NCI-H2029 treated with DMSO at 0.1 percent for 48 hours (cell line): ENCODE results near the gene RHBDL1.

Experiments used
- DNase-seq: peaks from one replicate; lab custom pipeline; 2025; lab: John Stamatoyannopoulos, UW

The RHBDL1 gene

DNA sequence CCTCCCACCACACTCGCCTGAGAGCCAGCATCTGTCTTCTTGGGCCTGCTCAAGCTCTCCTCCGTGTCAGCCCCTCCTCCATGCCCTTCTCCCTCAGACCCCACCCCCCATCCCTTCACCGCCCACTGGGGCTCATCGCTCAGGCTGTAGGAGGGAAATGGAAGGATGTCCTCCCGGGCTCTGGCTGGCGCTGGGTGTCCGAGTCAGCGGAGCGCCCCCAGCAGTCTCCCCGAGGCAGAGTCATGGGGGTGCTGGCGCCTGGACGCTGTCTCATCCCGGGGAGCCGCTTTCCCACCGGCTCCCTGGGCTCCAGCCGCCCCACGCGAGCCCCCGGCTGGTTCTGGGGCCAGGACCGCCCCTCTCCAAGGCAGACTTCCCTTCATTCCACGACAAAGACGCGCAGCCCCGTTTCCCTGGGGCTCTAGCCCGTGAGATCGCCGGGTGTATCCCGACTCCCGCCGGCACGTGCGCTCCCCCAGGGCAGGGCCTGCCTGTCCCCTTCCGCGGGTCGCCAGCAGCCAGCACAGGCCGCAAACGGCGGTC is 45.0 kb downstream of the RHBDL1 start:
- DNase-seq, result no peak

DNA sequence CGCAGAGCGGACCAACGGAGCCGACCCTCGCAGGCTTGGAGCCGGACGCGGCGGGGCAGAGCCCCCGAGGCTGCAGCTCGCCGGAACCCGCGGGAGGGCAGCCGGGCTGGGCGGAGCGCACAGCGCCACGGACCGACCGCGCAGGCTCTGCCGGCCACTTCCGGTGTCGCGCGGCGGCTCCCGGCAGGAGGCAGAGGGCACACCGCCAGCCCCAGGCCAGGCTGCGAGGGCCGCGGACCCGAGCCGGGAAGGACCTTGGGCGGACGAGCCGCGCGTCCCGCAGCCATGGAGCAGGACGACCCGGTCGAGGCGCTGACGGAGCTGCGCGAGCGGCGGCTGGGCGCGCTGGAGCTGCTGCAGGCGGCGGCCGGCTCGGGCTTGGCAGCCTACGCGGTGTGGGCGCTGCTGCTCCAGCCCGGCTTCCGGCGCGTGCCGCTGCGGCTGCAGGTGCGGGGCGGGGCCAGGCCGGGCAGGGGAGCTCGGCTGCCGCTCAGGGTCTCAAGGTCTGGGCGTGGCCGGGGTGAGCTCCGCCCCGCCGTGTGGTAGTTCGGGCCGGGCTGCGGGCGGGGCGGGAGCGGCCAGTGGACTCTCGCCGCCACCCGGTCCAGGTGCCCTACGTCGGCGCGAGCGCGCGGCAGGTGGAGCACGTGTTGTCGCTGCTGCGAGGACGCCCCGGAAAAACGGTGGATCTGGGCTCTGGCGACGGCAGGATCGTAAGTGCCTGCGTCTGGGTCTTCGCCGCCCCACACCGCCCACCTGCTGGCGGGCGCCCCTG is 45.7 kb downstream of the RHBDL1 start, which contains the start of gene ANTKMT:
Gene ANTKMT, plus strand, starts transcription at position 157 of the 775 bp plus-strand sequence. Its CDS starts 129 bp downstream, at position 286.
- peak; percentile 30 for DNase-seq

GRCh38 chr16:721765-722540 is 46.5 kb downstream of the RHBDL1 start:
- DNase-seq, result no peak

- no peak for DNase-seq
Observed at GRCh38 chr16:722835-723633, 47.6 kb downstream of the RHBDL1 start.

DNA sequence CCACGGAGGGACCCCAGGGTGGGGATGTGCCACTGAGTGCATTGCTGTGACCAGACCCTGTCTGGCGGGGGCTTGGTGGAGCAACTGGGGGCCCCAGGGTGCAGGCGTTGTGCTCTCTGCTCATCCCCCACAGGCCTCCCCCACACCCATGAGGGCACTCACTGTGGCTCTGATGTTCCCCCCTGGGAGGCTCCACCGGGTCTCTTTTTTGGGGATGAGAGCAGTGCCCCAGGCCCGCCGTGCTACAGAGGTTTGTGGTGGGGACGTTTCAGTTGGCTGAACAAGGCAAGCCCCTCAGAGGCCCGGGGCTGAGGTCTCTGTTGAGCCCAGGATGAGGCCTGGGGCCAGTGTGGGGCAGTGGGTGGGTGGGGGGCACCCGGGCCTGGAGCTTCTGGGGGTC is 48.2 kb downstream of the RHBDL1 start:
- no peak for DNase-seq

GRCh38 chr16:724188-725040 is 48.9 kb downstream of the RHBDL1 start:
- no peak for DNase-seq

GRCh38 chr16:725041-725376 is 49.5 kb downstream of the RHBDL1 start:
- DNase-seq, result no peak

- no peak for DNase-seq
Observed at GRCh38 chr16:725463-726187, 50.2 kb downstream of the RHBDL1 start.

GRCh38 chr16:726188-726437 is 50.6 kb downstream of the RHBDL1 start:
- DNase-seq, result no peak

GRCh38 chr16:726438-727290 is 51.2 kb downstream of the RHBDL1 start, which contains the start of the genes CCDC78 and HAGHL:
Gene CCDC78 (minus strand): TSS chr16:726443. CDS start chr16:726367, 76 bp downstream.
Gene HAGHL (plus strand): TSS chr16:727106. CDS start chr16:727510, 404 bp downstream.
- DNase-seq, result no peak

DNA sequence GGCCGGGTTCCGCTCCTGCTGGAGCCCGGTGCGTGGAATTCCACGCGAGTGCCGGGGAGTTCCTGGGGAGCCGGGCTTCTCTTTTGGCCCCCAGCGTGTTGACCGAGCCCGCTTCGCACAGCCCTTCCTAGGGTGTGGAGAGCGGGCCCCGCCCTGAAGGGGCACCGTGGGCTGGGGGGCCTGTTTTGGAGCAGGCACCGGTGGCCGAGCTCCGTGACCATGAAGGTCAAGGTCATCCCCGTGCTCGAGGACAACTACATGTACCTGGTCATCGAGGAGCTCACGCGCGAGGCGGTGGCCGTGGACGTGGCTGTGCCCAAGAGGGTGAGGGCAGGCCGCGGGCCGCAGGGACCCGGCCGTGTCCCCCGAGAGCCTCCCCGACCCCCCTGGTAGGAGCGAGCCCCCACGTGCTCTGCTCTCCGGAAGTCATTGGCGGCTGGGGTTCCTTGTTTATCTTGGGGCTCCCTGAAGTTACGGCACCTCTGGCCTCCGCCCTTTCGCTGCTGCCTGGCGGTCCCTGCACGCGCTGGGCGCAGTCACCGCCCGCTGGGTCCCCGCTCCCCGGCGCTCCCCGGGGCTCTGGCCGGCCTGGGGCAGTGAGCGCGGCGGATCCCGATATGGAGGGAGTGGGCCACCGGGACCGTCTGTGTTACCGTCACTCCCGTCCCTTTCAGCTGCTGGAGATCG is 52.0 kb downstream of the RHBDL1 start:
- DNase-seq, result no peak
